ENCODE measurements around the gene VWDE.

Gene VWDE

DNA sequence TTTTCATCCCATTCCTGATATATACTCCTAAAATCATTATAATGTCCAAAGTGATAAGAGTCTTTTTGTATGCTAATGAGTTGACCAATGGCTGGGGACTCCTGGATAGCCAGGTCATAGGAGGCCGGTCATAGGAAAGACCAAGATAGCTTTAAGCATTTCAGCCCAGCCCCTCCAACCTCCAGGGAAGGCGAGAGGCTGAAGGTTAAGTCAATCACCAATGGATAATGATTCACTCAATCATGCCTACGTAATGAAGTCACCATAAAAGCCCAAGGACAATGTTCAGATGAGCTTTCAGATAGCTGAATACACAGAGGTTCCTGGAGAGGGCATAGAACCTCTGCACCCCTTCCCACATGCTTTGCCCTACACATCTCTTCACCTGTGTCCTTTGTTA is 75.7 kb downstream of the VWDE start:
- DNase-seq: no peak

DNA sequence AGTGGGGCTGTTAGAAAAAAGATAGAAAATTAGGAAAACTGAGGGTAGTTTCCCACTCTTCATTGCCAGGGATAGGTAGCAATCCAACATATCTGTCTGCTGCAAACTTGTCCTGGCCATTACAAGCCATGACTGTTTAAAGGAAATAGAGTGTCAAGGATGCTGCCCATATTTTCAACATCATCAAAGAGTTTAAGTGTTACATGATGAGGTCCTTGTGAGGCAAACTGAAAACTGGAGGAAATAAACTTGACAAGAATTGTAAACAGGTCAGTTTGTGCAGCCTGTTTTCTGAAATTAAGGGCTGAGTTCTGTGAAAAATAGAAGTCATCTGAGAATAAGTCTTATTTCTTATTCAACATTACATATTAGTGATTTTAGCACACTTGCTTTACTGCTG is 78.0 kb downstream of the VWDE start:
- no peak for DNase-seq

DNA sequence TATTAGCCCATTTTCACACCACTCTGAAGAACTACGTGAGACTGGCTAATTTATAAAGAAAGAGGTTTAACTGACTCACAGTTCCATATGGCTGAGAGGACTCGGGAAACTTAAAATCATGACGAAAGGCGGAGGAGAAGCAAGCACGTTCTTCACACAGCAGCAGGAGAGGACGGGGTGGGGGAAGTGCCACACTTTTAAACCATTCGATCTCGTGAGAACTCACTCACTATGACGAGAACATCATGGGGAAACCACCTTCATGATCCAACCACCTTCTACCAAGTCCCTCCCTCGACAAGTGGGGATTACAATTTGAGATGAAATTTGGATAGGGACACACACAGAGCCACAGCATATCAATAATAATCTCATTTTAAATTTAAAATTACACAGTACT is 80.2 kb downstream of the VWDE start:
- DNase-seq: no peak

DNA sequence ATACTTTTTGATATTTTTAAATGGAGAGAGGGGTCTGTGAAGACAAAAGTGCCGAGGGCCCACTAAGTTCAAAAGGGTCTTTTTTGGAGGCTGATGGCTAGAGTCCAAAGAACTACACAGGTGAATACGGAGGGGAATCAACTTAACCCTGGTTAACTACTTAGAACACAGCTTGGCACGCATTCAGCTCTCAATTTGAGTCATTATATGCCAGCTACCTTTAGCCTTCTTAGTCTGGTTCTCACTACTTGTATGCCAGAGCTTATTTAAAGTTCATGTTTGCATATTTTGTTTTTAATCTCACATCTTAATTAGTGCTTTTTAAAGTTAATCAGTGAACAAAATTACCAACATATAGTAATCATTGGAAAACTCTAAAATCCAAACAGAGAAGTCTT is 80.8 kb downstream of the VWDE start:
- no peak for DNase-seq

GRCh38 chr7:12322284-12322902 is 81.3 kb downstream of the VWDE start:
- no peak for DNase-seq

- DNase-seq: no peak
Observed at GRCh38 chr7:12320987-12321647, 82.5 kb downstream of the VWDE start.

GRCh38 chr7:12320241-12320986 is 83.3 kb downstream of the VWDE start:
- DNase-seq: no peak

DNA sequence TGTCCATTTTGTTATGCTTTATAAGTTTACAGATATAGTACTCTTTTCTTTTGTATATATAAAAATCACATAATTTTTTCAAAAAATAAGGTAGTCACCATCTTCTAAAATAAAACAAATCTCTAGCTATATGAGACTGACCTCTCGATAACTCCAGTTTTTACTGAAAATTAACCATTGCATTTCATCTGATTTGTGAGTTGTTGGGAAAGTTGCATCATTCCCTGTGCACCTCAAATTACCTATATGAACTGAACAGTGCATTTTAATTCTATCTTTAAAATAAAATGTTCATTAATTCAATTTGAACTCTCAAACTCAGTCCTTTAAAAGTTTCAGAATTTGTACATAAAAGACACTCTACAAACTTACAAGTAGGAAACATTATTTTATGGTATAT is 86.0 kb downstream of the VWDE start:
- no peak for DNase-seq

DNA sequence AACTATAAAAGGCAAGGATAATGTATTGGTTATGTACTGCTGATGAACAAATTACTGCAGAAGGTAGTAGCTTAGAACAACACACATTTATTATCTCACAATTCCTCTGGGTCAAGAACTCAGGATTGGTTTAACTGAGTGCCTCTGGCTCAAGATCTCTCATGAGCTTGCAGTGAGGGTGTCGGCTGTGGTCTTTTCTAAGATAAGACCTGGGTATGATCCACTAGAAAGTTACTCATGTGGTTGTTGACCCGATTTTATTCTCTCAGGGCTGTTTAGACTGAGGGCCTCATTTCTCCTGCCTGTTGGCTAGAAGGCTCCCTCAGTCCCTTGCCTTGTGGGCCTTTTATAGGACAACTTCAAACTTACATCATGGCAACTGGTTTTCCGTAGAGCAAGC is 86.7 kb downstream of the VWDE start:
- no peak for DNase-seq

- no peak for DNase-seq
Observed at GRCh38 chr7:12315049-12315448, 88.6 kb downstream of the VWDE start.

DNA sequence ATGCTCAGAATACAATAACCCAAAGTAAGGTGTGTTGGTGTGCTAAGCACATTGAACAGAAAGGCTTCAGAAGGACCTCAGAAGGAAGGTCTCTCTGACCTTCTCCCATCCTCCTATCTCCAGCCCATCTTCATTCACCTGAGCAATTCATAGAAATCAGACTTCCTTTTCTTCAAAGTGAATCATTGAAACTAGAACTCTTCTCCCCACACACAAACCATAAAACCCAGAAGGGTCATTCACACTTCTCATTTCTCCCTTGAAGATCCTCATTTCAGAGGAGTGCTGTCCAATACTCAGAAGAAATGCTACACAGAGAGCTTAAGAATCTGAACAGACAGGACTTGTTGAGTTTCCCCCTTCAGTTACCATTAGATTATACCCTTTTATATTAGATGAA is 89.5 kb downstream of the VWDE start:
- DNase-seq: no peak

DNA sequence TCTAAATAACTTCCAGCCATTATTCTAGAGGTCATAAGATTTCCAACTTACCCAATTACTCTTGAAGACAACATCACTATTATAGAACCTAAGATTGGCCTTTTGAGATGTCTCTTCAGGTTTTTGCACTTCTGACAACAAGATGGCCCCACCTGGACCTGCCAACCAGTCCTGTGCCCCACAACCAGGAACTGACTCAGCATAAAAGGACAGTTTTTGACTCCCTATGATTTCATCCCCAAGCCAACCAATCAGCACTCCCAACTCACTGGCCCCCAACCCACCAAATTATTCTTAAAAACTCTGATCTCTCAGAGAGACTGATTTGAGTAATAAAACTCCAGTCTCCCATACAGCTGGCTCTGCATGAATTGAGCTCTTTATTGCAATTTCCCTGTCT is 98.2 kb downstream of the VWDE start:
- no peak for DNase-seq

DNA sequence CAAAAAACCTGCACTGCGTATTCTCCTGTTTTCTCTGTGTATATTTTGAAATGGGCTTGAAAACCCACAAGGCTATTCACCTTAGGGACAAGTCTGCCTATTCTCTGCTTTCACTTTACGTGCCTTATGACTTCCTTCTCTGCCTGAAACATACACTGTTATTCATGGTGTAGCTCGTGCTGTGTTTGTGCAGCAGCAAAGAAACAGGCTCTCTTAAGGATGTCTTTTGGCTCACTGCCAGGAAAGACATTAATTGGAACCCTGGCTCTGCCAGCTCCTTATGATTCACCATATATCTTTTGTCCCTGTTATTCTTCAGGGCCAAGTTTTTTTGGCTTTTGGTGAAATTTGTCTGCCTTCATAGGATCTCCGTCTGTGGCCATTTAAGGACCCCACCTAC is 100.2 kb downstream of the VWDE start:
- DNase-seq: no peak

DNA sequence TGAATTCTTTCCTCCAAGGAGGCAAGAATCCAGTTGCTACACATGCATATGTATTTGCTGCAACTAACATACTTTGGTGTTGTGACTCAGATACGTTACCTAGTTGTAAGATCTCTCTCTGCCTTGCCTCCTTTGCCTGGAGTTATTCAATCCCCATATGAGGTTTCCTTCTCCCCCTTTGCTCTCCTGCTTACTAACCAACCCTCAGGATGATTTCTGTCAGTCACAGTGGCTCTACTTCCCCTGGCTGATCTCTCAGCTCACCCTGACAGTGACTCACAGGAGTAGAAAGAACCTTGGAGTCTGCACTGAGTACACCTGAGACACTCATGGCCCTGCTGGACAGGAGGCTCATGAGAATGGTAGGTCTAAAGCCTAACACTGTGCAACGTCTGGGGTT is 100.6 kb downstream of the VWDE start:
- DNase-seq: no peak

GRCh38 chr7:12300415-12300814 is 103.2 kb downstream of the VWDE start:
- DNase-seq: no peak

- no peak for DNase-seq
Observed at GRCh38 chr7:12299367-12299766, 104.3 kb downstream of the VWDE start.

DNA sequence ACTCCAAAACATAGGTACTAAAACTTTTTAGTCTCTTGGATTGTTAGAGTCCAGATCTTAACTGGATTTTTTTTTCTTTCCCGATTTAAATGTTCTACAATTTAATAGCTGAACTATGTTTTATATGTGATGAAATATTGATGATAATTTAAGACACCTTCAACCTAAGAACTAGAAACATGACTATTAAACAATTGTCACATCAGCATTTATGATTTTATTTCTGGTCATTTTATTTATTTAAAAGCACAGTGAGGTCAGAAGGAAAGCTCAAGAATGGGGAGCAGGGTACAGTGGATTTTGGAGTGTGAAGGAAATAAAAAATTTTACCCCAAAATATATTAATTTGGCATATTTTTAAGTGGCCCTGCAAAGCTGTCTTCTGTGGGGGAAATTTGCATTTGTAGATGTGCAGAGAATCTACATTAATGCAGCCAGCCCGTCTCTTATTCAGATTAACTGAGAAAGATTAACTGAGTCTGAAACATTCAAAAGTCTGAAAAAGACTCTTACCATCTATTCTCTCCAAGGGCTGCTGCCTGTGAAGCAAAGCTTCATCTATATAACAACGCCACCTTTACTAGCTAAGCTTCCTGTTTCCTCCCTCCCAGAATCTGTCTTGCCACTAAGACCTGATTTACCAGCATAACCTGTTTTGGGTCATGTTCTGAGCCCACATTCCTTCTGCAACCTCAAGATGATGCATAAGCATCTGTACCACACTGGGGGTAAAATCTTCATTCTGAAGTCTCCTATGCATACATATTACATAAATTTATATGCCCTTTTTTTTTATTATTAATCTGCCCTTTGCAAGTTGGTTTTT is 106.2 kb downstream of the VWDE start:
- no peak for DNase-seq

- no peak for DNase-seq
Observed at GRCh38 chr7:12296051-12296570, 107.6 kb downstream of the VWDE start.

DNA sequence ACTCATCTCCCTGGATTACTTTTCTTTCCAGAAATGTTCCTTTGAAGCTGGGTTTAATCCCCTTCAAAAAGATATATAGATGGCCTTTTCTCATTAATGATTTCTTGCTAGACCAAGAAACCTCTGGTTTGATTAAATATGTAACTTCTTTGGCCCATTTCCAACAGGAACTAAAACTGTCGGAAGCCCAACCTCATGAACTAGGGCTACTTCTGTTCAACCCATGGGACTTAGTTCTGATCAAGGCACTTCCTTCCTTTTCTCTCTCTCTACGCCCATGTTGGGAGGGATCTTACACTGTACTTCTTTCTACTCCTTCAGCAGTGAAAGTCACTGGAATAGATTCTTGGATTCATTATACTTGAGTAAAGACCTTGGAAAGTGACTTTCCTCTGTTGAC is 109.0 kb downstream of the VWDE start:
- DNase-seq: no peak

GRCh38 chr7:12291870-12292269 is 111.8 kb downstream of the VWDE start:
- DNase-seq: no peak

DNA sequence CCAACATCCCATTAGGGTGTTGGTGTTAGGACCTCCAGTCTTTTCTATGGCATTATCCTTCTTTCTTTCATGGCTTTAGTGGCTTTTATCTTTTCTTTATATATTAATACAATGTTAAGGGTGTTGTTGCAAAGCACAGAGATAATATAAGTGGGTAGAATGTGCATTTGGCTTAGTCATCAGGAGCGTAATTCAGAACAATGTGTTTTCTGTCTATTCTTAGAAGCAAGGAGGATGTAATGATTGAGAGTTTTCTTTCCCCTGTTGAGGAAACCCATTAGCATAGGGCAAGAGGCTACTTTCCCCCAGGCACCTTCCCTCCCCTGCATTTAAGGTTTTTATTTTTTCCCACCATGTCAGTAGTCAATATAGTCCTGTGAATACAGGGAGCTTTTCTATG is 112.9 kb downstream of the VWDE start:
- DNase-seq: no peak

- DNase-seq: no peak
Observed at GRCh38 chr7:12289996-12290395, 113.7 kb downstream of the VWDE start.

DNA sequence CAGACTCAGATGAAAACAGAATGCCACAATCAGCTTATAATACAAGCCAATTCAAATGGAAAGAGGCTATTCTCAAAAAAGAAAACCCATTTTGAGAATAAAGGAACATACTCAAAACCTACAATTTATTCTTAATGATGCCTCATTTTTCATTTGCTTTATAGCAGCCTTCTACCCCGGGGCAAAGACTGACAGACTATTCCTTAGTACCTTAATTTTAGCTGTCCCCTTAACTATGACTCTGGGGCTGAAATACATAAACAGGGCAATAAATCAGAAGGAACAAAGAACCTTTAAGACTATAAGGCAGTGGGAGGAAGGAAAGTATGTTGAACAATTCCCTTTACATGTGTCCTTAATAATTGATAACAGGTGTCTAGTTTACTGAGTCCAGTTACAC is 115.8 kb downstream of the VWDE start:
- no peak for DNase-seq
